Head of caudate nucleus (tissue), 42 donors: Measurements from ENCODE around the gene STOML3.
A peak's percentile ranks its signal among the peaks of the same experiment; 100 is the strongest.
"Not testable (repeated sequence)": the region's sequence is repeated elsewhere in the genome, so short reads cannot be mapped to it uniquely, and the experiment has no call there.

ENCODE experiments used
- DNase-seq, 42 donors: peaks; one replicate each; pipeline versions ENCODE4 v3.0.0 to v3.0.0-alpha.2; 2020 to 2021; ENCODE audit warnings: mixed read lengths in 7 of 42
- intact Hi-C: fragments of 100-400 bp; cut with DNase I; formaldehyde crosslinking; loops from one replicate; pipeline ENCODE4 v1.15.0; 2022

STOML3 gene

GRCh38 chr13:39006371-39007111 is 15.9 kb upstream of the STOML3 start:
- DNase-seq, intact Hi-C loops: not testable (repeated sequence)

DNA sequence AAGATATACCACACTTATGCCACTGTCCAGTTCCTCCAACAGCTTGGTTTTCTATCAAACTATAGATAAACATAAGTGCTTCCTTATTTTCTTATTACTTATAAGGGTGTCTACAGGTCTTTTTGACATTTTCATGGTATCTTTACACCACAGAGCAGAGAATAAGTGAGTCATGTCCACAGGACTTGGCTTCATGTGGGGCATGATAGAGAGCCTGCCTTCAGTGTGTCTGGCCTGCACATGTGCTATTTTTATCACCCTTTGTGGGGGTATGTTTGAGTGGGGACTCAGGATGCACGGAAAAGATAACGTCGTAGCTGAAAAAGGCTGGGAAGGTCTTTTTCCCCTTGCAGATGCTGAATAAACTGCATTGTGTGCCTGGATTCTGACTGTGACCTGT is 8.1 kb upstream of the STOML3 start:
- intact Hi-C loops, result no loop called here

DNA sequence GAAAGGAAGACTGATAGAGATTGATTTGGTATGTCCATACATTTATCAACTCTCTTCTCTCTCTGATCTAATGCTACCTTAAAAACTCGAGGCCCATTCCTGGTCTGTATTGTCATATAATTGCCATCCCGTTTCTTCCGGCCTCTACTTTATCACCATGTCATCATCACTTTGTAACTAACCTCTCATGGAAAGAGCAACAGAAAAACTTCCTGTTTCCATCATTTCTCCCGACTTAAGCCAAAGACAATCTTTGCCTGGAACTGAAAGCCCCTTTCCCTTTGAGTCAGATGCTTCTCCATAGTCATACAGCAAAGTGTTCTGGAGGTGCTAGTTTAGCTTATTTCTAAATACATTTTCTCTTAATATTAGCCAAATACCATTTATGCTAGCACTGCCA is 2.8 kb upstream of the STOML3 start:
- DNase-seq, result no peak
- intact Hi-C loops, result no loop called here

More for the DNA sequence above, 8.1 kb upstream of the STOML3 start:
- DNase-seq, result no peak

DNA sequence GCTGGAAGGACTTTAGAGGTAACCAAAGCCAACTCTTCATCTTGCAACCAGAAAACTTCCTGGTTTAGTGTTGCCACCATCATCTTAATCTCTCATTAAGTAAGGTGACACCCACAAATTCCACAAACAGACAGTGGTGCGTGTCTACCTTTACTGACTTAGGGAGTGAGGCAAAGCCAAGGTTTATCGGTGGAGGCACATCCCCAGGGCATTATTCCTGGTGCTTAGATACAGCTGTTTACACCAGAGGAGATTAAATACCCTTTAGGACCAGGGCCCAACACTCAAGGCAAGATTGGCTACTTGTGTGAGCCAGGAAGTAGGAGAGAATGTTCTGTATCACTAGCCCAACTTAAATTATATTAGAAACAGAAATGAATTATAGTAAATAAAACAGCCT is 9.5 kb downstream of the STOML3 start:
- DNase-seq, result no peak
- intact Hi-C loops, result no loop called here

DNA sequence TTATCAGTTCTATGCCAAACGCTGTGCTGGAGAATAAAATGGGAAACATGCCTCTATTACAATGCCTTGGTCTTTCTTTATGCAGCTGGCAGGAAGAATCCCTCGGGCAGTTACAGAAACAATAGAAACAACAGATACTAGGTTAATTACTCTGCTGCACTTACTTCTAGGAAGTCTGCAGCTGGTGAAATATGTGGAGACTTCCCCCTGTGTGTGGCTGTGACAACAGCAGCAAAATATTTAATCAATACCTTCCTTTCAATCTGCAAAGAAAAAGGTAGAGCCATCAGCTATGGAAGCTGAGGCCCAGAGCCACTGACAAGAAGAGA is 9.9 kb downstream of the STOML3 start:
- no peak for DNase-seq
- intact Hi-C loops, result no loop called here

DNA sequence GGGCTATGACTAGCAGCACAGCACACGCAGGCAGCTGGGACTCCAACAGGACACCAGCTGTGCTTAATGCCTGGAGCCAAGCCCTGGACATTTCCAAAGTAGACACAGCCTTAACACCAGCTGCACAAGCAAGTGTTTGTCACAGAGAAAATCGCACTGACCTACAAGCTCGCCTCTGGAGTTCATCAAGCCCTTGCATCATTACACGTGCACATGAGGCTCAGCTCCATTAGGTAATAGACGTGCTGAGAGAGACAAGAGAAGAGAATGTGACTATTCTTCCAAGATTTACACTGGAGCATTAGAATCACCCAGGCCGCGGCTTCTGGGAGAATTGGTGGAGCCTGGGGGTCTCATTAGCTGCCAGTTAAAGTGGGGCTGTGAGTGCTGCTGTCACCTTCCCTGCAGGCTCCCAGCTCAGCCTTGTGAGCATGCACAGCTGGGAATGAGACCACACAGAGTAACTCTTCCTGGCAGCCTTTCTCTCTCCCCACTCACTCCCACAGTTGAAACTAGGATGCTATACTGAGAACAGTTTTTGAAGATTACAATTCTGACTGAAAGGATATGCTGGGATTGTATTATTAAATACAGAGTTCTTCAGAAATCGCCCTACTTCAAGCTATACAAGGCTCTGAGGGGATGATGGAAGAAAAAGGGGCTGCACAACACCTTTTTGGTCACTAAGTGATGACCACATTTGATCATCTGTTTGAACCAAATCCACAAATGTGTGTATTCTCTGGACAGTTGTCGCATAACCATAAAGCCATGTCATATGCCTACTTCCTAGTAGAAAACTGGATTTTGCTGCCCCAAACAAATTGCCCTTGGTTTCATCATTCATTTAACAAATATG is 10.5 kb downstream of the STOML3 start:
- intact Hi-C loops, result no loop called here

DNA sequence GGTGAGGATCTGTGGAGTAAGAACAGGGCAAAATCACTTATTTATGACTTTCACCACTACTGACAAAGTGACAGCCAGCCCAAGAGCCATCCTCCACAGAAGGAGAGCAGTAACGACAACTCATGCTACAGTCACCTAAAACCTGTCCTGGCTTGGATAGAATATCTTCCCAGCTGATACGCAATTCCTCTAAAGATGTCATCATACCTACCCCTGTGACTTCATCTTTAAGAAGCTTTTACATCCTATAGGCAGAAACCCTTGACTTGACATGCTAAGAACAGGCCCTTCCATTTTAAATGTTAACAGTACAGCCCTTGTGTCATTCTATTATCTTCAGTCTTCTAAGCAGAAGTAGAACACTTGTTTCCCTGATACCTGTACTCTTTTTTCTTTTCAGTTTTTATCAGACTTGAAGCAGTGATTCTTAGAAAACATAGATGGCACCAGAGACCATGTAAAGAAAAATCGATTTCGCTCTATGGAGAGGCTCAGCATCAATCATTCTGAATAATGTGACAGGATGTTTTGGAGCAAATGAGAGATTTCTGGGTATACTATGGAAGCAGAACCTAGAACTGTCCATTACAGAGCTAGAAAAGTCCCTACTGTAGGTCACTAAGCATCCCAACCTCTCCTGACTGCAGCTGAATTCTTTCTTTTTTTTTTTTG is 20.1 kb downstream of the STOML3 start:
- intact Hi-C loops, result no loop called here
- no peak for DNase-seq

More for the DNA sequence above, 10.5 kb downstream of the STOML3 start:
- DNase-seq, result peak in 32 of 42 donors; percentile 1 to 69 (median 26)

- DNase-seq, result no peak
- intact Hi-C loops, result no loop called here
Observed at GRCh38 chr13:38969187-38969586, 21.4 kb downstream of the STOML3 start.

DNA sequence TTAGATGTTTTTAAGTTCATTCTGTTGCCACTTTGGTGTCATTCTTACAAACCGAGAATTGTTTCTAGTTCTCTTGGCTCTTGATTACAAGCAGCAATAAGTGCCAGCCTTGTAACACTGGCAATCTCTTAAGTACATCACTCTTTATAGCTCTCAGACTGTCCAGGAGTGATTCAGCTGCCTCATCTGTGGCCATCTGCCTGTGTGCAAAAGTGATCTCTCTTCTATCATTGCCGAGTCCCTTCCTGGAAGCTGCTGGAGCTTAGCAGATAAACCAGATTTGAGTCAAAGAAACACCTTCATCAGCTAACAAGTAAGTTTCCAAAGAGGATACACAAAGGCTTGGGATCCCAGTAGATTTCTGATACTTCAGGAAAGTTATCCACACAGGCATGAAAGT is 23.2 kb downstream of the STOML3 start:
- intact Hi-C loops, result no loop called here
- no peak for DNase-seq

DNA sequence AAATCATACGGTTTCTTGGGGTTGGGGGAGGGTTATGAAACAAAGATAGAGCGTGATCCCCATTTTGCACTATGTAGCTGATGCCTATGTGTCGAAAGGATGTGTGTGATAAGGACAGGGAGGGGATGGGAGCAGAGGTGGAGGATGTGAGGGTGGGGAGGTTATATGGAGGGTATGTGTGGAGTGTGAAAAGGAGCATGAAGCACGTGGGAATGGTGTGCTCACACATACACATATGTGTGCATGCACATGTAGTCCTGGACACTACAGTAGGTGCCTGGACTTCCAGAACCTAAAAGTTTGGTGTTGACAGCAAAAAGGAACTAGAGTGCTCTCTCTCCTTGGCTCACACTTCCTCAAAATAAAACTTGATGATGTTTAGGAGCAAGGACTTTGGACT is 25.4 kb downstream of the STOML3 start:
- intact Hi-C loops, result no loop called here
- DNase-seq, result no peak

GRCh38 chr13:38960175-38960574 is 30.5 kb downstream of the STOML3 start:
- DNase-seq, result no peak
- intact Hi-C loops, result no loop called here

DNA sequence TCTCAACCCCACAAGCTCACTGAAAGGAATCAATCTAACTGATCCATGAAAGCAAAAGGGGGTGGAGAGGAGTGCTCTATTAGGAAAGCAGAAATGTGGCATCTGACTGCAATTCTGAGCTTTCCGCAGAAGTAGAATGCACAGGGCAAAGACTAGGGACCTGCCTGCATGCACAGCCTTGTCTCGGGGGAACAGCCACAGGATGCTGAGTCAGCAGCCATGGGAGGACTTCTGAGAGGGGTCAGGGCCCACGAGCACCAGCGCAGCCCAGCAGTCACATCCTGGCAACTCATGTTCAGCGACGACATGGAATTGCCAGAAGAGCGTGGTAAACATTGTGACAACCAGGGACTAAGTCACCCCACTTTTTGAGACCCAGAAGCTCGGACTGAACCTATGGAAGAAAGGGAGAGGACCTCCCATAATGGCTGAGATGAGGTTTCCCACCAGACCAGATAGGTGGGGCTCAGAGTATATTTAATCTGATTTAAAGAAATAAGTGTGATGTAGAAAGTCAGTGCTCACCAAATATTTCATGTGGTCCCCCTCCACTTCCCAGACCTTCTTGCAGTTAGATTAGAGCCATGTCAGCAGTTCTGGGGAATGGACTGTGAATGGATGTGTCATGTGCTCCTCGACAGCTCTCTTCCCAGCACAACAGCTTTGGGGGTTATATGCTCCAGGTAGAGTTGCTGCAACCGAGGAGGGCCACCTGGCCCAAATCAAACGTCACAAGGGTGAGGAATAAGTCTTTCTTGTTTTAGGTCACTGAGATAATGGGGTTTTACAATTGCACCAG is 32.6 kb downstream of the STOML3 start:
- intact Hi-C loops, result no loop called here
- DNase-seq, result no peak

DNA sequence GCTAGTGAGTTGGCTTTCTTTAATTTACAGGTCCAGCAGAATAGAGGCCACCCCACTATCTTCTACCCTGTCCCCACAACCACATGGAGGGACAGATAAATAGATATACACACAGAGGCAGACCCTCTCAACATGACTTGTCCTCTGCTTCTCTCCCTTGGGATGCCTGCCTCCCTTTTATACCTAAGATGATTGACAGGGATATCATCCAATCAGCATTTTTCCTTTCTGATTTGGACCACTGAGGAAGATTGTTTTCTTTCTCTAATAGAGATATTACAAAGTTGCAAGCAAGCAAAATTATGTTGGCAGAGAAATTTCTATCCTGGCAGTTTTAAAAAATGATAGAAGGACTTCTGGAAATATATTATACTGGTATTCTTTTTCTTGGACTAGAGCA is 35.8 kb downstream of the STOML3 start:
- DNase-seq, result no peak
- intact Hi-C loops, result no loop called here

- no peak for DNase-seq
- intact Hi-C loops, result no loop called here
Observed at GRCh38 chr13:38954291-38954690, 36.3 kb downstream of the STOML3 start.

- intact Hi-C loops, result no loop called here
- no peak for DNase-seq
Observed at GRCh38 chr13:38952827-38953226, 37.8 kb downstream of the STOML3 start.

DNA sequence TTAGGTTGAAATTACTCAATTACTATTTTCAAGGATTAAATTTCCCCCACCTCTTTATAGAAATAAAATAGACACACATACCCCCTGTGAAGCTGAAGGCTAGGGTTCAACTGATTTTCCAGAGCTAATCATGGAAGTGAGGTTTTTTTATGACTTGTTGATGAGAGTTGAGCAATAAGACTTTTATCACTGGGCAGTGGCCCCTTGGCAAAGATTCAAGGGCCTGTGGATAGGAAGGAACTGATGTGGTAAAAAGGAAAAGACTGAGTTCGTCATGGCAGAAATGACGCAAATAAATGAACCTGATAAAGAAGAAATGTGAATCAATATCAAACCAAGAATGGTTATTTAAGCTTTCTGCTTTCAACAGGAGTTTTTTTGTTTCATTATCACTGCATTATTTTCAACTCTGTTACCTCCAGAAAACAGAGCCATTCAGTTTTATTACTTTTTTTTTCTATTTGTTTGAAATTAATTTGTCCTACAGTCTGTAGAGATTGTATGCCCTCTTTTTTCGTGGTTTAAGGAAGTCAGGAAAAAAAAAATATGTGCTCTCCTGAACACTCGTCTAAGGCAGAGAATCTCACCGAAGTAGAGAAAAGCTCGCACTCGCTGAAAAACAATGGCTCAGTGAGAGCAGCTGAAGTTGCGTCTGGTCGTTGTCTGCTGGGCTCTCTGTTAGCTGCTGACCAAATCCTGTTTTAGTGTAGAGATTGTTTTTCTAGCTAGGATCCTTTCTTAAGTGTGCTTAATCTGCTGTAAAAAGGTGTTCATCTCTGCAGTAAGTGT is 38.9 kb downstream of the STOML3 start:
- intact Hi-C loops, result no loop called here
- peak in 2 of 42 donors; percentile 4 to 6 for DNase-seq

GRCh38 chr13:38950987-38951386 is 39.6 kb downstream of the STOML3 start:
- DNase-seq, result no peak
- intact Hi-C loops, result no loop called here

- DNase-seq, result no peak
- intact Hi-C loops, result no loop called here
Observed at GRCh38 chr13:38947054-38947453, 43.6 kb downstream of the STOML3 start.

- no peak for DNase-seq
- intact Hi-C loops, result no loop called here
Observed at GRCh38 chr13:38944219-38944618, 46.4 kb downstream of the STOML3 start.
